HG02970 (cell line): Measurements from ENCODE around the gene NRSN1.

Source experiments
- ATAC-seq: cut with Tn5 transposase; IDR thresholded peaks from one replicate; pipeline ENCODE4 v1.9.1; 2021; ENCODE audit warnings: mild to moderate bottlenecking, moderate library complexity, moderate number of reproducible peaks; ENCODE audit not compliant: unreplicated experiment, low FRiP score

Gene NRSN1, protein sequence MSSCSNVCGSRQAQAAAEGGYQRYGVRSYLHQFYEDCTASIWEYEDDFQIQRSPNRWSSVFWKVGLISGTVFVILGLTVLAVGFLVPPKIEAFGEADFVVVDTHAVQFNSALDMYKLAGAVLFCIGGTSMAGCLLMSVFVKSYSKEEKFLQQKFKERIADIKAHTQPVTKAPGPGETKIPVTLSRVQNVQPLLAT

DNA sequence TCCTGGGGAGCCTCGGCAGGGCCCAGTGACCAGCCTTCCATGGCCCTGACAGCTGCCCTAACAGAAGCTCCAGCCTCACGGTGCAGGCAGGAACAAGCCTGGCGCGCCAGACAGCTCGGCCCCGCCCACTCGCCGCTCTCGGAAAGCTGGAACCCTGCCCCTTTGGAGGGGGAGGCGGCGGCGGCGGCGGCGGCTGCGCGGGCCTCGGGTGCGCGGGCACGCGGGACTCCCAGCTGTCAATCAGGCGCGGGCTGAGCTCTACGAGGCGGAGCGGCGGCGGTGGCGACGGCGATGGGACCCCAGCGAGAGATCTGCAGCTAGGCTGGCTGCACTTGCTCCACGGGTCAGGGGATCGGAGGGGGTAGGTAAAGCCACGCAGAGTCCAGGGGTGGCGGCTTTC, at the start of gene NRSN1:
Gene NRSN1 (plus strand): TSS at position 236 of the 400 bp plus-strand sequence. CDS start 8,113 bp downstream, outside the sequence.
- ATAC-seq, result no peak

DNA sequence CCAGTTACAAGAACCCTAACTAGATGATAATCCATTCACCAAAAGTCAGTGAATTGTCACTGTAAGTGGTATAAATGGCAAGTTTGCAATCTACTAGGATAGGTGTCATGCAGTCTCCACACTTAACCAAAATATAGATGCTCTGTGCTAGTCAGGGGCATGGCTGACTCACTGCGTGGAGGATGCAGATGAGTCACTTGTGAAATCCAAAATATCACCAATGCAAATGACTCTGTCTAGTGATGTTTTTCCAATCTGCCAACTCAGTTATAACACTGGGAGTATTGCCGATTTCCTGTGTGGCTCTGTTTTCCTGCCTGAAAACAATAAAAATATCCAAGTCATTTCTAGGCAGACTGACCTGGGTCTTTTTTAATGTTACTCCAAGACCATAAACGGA, 47.8 kb upstream of the NRSN1 start:
- ATAC-seq, result no peak

DNA sequence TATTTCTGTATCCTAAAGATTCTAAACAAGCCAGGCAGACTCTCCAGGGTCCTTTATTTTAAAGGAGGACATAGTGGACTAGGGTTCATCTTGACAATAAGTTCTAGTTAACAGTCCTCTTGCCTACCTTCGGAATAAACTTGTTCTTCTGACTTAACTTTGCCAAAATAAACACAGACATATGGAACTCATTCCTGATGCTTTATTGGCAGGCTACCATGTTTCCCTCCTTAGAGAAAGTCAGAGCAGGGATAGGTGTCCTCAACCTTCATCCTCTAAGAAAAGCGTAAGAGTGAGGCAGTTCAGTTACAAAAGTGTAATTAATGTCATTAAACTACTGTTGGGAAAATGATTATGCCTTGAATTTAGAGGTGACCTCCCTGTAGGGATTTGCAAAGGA, 46.9 kb upstream of the NRSN1 start:
- no peak for ATAC-seq

DNA sequence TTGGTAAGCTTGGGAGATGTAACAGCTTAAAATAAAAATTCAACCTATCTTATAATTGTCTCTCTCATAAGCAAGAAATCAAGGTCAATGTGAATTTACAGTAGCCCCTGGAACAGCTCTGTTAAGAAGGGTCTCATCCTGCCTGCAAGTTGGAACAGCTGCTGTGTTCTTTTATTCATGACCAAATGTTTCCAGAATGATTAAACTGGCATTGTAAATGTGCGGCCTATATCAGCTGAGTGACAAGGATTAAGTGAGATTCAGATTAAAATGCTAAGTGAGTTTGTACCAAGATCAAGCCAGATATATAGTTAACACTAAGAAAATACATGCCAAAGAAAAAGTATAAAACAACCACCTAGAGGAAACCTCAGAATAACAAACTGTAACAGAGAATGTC, 45.3 kb upstream of the NRSN1 start:
- no peak for ATAC-seq

DNA sequence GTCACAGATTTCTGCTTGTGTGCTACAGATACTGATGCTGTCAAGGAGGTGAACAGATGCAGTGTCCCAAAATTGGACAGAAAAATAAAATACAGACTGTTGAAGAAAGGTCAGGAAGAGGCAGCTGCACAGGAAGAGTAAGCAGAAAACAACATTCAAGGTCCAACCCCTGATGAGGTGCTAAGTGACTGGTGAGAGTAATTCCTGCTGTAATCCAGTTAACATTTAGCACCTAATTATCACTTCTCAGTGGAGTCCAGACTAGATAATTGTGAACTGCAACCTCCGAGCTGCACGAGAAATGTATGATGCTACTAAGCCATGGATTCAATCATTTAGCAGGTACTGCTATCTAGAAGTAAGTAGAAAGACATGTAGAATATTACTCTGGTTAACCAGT, 36.3 kb upstream of the NRSN1 start:
- no peak for ATAC-seq

DNA sequence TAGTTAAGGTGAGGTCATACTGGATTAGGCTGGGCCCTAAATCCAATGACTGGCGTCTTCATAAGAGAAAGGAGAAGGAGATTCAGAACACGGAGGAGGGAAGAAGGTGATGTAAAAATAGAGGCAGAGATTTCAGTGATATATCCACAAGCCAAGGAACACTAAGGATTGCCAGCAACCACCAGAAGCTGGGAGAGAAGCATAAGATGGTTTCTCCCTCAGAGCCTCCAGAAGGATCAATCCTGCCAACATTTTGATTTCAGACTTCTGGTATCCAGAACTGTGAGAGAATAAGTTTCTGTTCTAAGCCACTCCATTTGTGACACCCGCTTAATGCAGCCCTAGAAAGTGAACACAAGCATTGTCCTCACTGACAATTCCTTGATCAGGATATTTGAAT, 33.6 kb upstream of the NRSN1 start:
- ATAC-seq, result no peak

DNA sequence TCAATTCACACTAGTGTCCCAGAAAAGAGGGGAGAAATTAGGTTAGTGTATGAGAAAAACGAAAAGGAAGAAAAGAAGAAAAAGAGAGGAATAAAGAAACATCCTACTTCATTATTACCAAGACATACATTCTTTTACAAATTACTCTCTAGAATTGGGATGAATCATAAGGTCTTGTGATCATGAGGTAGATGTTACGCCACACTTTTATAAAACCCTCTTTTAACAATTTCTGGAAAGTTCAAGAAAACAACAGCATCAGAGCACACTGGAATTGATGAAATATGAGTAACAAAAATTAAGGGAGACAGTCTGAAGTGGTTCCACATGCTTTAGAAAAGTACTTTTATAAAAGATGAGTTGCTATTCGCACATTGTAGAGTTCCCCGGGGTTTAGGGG, 32.6 kb upstream of the NRSN1 start:
- no peak for ATAC-seq

DNA sequence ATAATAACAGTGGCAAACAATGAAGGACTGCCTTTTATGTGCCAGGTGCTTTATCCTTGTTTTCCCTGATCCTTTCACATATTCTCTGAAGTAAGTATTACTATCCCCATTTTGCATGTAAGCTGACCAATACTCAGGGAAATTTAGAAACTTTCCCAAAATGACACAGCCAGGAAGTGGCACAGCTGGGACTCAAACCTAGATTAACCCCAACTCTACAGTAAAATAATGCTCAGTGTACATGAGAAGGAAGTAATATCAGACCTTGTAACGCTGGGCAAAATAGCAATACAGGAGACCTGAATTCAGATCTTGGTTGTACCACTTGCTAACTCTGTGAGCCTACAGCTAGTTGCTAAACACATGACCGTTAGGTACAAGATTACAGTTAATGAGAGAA, 26.8 kb upstream of the NRSN1 start:
- no peak for ATAC-seq

DNA sequence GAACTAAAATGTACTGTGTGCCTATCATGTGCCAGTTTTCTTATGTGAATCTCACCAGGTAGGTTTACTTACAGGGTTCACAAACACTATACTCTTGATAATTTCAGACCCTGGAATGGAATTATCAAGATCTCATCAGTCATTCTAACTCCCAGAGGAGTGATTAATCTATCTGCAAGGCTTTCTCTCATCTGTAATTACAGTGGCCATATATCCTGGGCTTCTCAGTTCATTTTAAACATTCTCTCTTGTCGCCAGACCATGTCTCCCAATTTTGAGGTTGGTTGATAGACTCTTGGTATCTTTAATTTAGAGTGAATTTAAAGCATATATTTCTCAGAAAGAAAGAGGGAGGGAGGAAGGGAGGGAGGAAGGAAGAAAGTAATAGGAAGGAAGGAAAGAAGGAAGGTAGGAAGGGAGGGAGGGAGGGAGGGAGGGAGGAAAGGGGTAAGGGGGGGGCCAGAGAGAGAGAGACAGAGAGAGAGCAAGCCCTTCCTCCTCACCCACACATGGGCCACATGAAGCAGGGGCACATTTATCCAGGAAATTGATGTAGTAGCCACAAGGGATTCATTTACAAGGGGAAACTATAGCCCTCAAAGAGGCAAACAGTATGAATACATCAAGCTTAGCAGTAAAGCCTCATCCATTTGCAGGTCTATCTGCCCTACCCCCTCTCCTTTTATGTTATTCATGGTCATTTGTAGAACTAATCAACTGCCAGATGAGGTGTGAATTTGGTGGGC, 25.8 kb upstream of the NRSN1 start:
- ATAC-seq, result no peak

DNA sequence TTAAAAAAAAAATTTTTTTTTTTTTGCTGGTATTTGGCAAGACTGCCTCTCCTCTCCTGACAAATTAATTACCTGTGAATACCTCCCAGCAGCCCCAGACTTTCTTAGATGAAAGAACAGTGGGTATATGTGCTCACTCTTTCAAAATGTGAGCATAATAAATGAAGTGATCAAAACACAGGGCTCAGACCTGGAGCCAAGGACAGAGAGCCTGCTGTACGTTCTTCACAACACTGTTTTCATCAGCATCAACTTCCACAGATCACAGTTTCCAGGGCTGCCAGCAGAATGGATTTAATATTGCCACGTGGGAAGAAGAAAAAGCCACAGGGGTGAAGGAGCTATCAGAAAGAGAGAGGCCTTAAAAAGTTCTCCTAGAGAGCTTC, 25.3 kb upstream of the NRSN1 start:
- no peak for ATAC-seq

DNA sequence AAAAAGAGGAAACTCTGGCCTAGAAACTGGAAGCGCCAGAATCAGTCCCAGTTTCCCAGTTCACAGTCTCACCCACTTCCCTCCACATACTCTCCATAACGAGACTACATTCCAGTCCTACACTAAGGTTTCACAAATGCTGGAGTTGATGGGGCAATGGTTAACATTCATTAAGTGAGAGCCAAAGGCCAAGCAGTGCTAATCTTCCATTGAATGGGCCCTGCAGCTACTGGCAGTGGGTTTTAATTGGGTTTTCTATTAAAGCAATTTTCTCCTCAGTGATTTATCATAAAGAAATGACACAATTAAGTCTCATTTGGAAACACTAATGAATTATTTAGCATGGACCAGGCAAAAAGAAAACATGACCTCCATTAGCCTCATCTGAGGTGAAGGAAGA, 20.8 kb upstream of the NRSN1 start:
- no peak for ATAC-seq

DNA sequence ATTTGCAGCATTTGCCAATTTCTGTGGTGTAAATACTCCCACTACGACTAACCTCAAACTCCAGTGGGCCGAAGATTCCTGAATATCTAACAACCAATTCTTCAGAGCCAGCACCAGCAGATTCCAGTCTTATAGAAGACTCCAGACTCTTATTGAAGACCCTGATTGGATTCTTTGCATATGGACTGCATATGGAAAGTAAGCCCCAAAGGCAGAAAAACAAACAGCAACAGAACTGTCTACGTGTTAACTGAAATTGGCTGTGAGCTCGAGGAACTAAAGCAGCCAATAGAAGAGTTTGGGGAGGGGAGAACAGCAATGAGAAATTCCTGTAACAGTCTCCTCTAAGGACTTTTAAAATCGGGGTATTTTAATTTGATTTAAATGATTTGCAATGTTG, 19.7 kb upstream of the NRSN1 start:
- no peak for ATAC-seq

DNA sequence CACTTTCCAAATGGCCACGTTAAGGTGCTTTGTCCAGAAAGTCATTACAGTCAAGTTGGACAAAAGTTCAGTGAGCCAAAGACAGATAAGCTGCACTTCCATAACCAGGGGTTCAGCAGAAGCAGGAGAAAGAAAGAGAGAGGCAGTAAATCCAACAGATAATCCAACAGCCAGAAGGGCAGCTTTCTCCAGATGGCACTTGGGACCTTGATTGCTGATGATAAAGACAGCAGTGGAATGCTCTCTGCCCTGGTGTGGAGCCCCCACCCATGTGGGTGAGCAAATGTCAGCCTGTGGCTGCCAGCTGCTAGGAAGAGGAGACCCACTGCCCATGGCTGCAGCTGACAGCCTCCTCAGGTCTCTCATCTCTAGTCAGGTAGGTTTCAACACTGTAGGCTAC, 18.7 kb upstream of the NRSN1 start:
- no peak for ATAC-seq

DNA sequence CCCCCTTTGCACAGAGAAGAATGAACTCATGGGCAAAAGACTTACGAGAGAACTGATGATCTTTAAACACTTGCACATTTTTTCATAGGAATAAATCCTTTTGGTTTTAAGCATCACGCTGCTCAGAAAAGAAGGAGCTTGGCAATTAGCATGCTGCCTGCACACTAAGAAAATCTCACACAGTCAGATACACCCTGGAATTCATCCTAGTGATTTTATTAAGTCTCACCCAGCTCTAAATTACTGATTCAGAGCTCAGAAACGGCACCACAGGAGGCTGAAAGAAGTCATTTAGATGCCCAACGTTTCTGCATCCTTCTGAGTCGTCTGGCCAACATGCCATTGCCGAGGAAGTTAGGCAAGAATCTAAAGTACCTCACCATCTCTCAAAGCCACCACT, 18.0 kb upstream of the NRSN1 start:
- ATAC-seq, result no peak

DNA sequence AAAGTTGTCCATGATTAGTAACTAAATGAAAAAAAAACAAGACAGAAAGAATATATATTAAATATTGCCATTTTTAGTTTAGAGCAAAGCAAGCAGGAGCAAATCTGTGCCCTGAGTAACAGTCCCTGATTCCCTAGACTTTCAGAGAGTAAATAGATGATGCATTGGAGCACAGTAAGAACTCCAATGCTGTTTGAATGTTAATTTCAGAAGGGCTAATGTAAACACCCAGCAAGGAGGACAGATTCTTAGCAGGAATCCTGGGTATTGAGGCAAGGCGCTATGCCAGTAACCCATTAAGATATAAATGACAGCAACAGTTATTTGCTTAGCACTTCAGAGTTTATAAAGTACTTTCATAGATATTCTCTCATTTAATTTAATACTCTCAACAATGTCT, 15.6 kb upstream of the NRSN1 start:
- no peak for ATAC-seq

DNA sequence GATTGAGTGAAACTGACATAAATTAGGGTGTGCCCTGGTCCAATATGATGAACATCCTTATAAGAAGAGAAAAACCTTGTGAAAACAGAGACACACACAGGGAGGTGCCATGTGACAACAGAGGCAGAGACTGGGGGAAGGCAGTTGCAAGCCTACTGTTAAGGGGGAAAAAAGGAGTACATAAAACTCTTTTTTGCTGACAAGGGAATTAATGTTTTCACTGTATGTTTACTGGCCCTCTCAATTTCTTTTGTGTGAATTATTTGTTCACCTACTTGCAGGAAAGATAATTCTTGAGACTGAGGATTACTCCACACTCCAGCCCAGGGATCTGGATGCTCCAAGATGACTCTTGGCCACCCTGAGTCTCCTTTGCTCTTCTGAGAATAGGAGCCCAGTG, 12.1 kb upstream of the NRSN1 start:
- no peak for ATAC-seq

DNA sequence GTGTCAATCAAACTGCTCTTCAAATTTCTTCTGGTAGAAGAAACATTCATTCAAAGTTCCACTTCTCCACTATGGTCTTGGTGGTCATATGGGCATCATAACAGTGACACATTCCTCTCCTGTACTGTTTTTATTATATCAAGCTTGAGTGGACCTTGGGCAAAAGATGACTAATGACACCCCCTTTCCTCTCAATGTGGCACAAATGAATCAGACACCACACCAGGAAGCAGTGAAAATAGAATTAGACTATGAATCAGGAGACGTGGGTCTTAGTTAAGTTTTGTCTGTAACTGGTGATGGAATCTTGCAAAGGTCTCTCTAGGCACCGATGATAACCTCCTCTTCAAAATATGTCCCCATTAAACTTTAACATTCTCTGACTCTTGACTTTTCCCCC, 9.0 kb upstream of the NRSN1 start:
- ATAC-seq, result no peak

DNA sequence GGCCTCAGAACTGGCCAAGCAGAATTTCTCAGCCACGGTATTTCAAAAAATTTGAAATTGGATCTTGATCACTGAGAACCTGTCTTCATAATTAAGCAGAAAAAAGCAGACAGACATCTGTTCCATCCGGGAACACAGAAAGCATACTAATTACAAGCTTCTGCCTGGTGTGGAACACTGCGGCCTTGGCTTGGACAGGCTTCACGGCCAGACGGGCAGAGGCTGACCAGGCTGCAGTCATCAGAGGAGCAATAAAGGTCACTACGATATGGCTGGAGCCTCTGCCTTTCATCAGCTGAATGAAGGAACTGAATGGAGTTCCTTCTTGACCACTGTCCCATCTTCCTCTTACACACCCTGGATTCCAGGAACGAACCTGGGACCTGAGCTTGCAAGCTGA, 3.9 kb upstream of the NRSN1 start:
- no peak for ATAC-seq

DNA sequence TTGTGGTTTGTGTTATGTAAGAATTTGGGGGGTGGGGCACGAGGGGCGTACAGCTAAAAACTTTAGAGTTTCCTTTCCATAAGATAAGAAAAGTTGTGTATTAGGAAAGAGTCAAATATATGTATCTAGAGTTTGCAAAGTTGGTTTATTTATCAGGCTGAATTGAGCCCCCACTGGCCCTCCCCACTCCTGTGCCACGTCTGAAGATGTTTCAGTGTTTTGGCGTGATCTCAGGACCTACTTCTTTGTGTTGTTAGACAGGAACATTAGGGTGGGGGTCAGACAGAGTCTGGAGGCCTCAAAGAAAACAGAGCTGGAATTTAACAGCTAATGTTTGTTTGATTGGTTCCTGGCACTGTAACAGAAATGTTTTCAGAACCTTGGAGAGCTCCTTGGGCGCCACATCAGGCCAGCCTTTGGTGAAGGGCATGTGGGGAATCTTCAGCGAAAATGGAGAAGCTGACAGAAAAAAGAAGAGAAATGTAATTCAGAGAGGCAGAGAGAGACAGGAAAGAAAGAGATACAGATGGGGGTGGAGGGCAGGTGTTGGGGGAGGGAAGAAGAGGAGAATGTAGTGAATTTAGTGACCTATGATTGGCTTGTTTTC, 674 bp downstream of the NRSN1 start:
- ATAC-seq, result no peak

DNA sequence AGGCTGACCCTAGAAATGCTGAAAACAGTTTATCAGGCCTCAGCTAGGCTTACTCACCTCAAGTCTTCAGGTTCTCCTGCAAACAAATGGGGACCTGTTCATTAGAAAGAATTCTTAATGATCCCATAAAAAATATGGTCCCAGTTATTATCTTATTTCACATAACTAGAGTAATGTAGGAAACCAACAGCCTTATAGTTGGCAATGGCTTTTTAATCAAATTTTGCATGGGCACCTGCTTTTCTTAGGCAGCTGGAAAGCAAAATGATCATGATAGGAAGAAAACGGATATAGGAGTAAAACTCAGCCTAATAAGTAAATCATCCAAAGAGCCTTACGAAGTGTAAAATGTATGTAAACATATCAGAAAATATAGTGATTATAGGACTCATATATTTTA, 1.3 kb downstream of the NRSN1 start:
- no peak for ATAC-seq

DNA sequence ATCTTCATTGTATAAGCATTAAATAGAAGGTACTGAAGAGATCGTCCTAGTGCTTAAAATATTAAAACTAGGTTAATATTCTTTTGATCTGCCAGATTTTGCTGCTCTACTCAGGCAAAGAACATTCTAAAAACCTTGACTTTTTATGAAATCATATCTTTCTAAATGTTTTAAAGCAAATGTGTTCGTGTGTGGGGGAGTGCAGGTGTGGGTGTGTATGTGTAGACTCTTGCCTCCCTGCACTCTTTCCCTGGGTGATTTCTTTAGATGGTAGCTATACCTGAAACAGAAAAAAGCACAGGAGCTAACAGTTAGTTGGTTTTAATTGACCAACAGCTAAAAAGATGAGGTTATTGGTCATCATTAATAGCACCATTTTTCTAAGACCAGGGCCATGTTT, 5.7 kb downstream of the NRSN1 start:
- no peak for ATAC-seq

DNA sequence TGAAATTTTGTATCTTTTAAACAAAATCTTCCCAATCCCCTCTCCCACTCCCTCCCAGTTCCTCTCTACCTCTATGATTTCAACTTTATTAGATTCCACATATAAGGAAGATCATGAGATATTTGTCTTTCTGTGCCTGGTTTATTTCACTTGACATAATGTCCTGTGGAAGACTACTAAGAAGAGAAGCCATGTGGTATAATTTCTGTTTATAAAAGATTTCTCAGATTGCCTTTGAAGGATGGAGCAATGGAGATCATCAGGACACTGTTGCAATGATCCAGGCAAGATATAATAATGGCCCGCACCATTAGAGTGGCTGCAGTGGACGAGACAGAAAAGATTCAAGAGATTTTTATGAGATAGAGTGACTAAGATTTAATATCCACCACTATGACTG, 13.1 kb downstream of the NRSN1 start:
- no peak for ATAC-seq
